Measurements from ENCODE around the gene LBHD2. TPM values are rescaled to one million over a fixed set of nuclear protein-coding genes. Genes with fewer than 3 reads are reported as not detected.
A peak's percentile ranks its signal among the peaks of the same experiment; 100 is the strongest.

LBHD2 gene
- total RNA-seq, 1 donor from 2014 or later = not detected

- peak overlapping the region; percentile 37 for H3K4me3 ChIP-seq
- intact Hi-C loops (cut with DNase I) = no loop called here
Measured at GRCh38 chr14:103095210-103095778, 11.3 kb downstream of the LBHD2 start.

DNA sequence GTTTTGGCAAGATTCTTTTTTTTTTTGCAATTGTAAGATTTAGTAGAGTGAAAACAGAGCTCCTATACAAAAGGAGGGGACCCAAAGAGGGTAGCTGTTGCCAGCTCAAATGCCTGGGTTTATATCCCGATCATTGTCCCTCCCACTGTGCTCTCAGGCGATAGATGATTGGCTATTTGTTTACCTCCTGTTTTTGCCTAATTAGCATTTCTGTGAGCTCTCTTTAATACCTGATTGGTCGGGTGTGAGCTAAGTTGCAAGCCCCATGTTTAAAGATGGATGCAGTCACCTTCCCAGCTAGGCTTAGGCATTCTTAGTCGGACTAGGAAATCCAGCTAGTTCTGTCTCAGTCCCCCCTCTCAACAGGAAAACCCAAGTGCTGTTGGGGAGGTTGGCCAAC lies 12.4 kb downstream of the LBHD2 start:
- H3K27me3 ChIP-seq = peaks cover 2% of the 10 kb centered on the region
- H3K4me3 ChIP-seq = no peak overlapping the region
- H3K9me3 ChIP-seq = no peaks in the 10 kb centered on the region
- no peak for ATAC-seq
- no peaks in the 10 kb centered on the region for H3K36me3 ChIP-seq
- TF ChIP-seq CTCF (IDR thresholded peaks at IDR 0.05) = no peak
- H3K4me1 ChIP-seq = peaks cover 4% of the 10 kb centered on the region
- intact Hi-C loops (cut with DNase I) = no loop called here
- H3K27ac ChIP-seq = no peak overlapping the region
- DNase-seq = no peak

More at GRCh38 chr14:103095210-103095778, 11.3 kb downstream of the LBHD2 start:
- DNase-seq (no peak), ATAC-seq (no peak)
- H3K27me3 ChIP-seq = no peaks in the 10 kb centered on the region
- peak overlapping the region; percentile 80 for H3K27ac ChIP-seq
- TF ChIP-seq CTCF (IDR thresholded peaks at IDR 0.05) = no peak
- H3K36me3 ChIP-seq = no peaks in the 10 kb centered on the region
- no peaks in the 10 kb centered on the region for H3K9me3 ChIP-seq
- peaks cover 8% of the 10 kb centered on the region for H3K4me1 ChIP-seq

DNA sequence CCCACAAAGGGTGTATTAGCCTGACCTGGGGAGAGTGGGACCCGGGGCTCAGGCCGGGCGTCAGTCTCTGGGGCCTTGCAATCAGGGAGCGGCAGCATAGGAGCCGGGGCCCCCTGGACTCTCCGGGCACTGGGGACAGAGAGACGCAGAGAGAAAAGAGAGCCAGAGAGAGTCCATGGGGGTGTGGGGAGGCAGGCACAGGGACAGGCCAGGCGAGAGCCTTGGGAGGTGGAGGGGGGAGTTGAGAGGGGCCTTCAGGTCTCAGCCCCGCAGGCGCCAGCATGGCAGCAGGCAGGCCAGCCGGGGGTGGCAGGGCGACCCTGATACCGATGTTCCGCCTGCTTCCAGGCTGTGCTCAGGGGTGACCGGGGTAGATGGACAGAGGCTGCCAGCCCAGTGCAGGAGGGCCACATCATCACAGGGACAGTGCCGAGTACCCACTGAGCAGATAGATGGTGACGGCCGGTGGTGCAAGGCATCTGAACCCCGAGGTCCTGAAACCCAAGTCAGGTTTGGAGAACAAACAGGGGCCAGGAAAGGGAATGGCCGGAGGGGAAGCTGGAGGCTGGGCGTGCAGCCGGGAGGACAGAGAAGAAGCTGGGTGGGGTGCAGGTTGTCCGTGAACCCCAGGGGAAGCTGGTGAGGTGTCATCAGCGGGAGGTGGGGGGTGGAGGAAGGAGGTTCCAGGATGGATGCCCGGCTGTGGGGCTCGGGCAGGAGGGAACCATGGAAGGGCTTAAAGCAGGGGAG lies 13.4 kb downstream of the LBHD2 start:
- H3K4me3 ChIP-seq = no peak overlapping the region
- peaks cover 12% of the 10 kb centered on the region for H3K27me3 ChIP-seq
- H3K27ac ChIP-seq = no peak overlapping the region
- no peak for TF ChIP-seq CTCF (IDR thresholded peaks at IDR 0.05)
- DNase-seq (no peak), ATAC-seq (no peak)
- no peaks in the 10 kb centered on the region for H3K36me3 ChIP-seq
- H3K4me1 ChIP-seq = peaks cover 4% of the 10 kb centered on the region
- intact Hi-C loops (cut with DNase I) = no loop called here
- H3K9me3 ChIP-seq = no peaks in the 10 kb centered on the region

GRCh38 chr14:103097994-103098957 lies 14.3 kb downstream of the LBHD2 start:
- DNase-seq = no peak
- no peak for TF ChIP-seq CTCF (IDR thresholded peaks at IDR 0.05)
- Histone ChIP-seq H3K27ac (no peak overlapping the region), H3K9me3 (no peaks in the 10 kb centered on the region), H3K36me3 (no peaks in the 10 kb centered on the region), H3K27me3 (peaks cover 21% of the 10 kb centered on the region), H3K4me3 (no peak overlapping the region), H3K4me1 (peaks cover 10% of the 10 kb centered on the region)
- no peak for ATAC-seq
- intact Hi-C loops (cut with DNase I) = no loop called here

DNA sequence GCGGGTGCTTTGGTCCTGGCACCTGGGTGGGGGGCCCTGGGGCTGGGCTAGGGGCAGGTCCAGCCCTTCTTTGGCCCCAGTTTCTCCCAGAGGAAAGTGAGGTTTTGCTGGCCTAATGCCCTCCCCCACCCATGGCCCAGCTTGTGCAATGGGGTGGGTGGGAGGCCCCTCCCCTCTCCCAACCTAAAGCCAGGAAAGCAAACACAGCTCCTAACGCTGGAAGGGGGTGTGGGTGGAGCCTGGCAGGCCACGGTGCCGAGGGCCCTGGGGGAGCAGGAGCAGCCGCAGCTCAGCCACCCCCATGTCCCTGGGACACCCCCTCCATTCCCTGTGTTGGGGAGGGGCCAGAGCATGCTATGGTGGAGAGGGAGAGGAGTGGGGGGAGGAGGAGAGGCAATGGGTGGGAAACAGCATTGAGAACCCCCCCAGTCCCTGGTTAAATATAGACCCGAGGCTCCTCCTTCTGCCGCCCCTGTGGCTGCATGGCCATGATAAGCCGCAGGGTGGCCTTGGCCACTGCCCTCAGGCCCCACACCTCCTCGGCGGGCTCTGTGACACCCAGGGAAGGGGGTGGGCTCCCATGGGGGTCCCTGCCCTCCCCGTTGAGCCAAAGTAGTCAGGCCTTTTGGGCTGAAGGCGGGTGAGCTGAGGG lies 15.2 kb downstream of the LBHD2 start:
- Histone ChIP-seq H3K36me3 (no peaks in the 10 kb centered on the region), H3K27ac (no peak overlapping the region), H3K4me1 (peaks cover 20% of the 10 kb centered on the region), H3K9me3 (no peaks in the 10 kb centered on the region), H3K4me3 (no peak overlapping the region), H3K27me3 (peaks cover 28% of the 10 kb centered on the region)
- no peak for ATAC-seq
- intact Hi-C loops (cut with DNase I) = no loop called here
- TF ChIP-seq CTCF (IDR thresholded peaks at IDR 0.05) = no peak
- no peak for DNase-seq

Data from upper lobe of right lung (tissue), 1 donor.